ENCODE measurements around the gene FGF22.

The FGF22 gene

DNA sequence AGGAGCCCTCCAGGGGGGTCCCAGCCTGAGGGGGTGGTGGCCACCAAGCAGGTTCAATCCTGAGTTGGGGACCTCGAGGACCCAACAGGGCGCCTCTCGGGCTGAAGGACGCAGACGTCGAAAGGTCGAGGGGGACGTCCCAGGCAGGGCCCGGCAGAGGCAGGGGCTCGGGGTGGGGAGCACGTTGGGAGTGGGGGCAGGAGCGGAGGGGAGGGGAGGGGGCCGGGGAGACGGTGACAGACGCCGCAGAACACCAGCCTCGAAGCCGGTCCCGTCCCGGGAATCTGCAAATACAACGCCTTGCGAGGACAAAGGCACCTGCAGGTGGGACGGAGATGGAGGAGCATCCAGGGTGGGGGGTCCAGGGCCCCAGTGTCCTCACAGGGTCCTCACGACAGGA, 4.1 kb downstream of the FGF22 start:
- H3K27ac ChIP-seq: peak overlapping the region in 6 of 11 experiments; percentile 28 to 63 (median 58); a peak in 9 of 22 replicates
- H3K9ac ChIP-seq: peak overlapping the region in 7 of 11 experiments; percentile 10 to 70 (median 59); a peak in 11 of 22 replicates
- H3K36me3 ChIP-seq: peaks cover 29 to 40% (median 33%) of the 10 kb centered on the region in 11 experiments
- H3K27me3 ChIP-seq: peaks cover 0 to 30% (median 7%) of the 10 kb centered on the region in 11 experiments; a peak in 13 of 22 replicates
- no peak for TF ChIP-seq Cebpa-rat (IDR thresholded peaks at IDR 0.05)
- peak overlapping the region; percentile 53 to 95 (median 86) for H3K4me2 ChIP-seq
- 0 out of 20 replicates have a peak overlapping the region, but pooled peaks of 1 of the 10 experiments have one; percentile 0 for H3K4me3 ChIP-seq
- no peaks in the 10 kb centered on the region for H3K9me3 ChIP-seq (replicated peaks in 1 of 11)
- H3K4me1 ChIP-seq: peaks cover 21 to 56% (median 43%) of the 10 kb centered on the region in 10 experiments
- peaks cover 38 to 90% (median 71%) of the 10 kb centered on the region in 11 experiments; a peak in 21 of 22 replicates for H4K20me1 ChIP-seq

DNA sequence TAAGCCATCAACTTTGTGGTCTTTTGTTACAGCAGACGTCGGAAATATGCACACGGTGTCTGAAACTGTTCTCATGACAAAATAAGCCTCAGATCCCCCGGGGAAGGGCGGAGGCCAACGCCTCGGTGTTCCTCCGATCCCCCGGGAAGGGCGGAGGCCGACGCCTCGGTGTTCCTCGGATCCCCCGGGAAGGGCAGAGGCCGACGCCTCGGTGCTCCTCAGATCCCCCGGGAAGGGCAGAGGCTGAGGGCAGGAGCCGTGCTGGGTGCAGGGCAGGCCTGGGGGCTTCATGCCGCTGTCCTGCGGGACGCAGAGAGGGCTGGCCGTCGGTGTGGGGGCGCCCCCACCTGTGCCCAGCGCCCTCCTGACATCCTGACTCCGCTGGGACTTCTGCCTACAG, 4.7 kb downstream of the FGF22 start:
- Histone ChIP-seq H4K20me1 (peaks cover 42 to 91% (median 74%) of the 10 kb centered on the region in 11 experiments), H3K4me3 (peak overlapping the region in 2 of 10 experiments; percentile 0; a peak in 2 of 20 replicates), H3K27me3 (peaks cover 0 to 23% (median 4%) of the 10 kb centered on the region in 11 experiments; a peak in 12 of 22 replicates), H3K36me3 (peaks cover 35 to 46% (median 39%) of the 10 kb centered on the region in 11 experiments), H3K9ac (peak overlapping the region in 9 of 11 experiments; percentile 10 to 70 (median 59); a peak in 16 of 22 replicates), H3K9me3 (replicated peaks in 1 of 11) (no peaks in the 10 kb centered on the region), H3K4me1 (peaks cover 15 to 50% (median 37%) of the 10 kb centered on the region in 10 experiments), H3K4me2 (peak overlapping the region; percentile 53 to 95 (median 86)), H3K27ac (peak overlapping the region in 7 of 11 experiments; percentile 28 to 63 (median 58); a peak in 11 of 22 replicates)
- no peak for TF ChIP-seq Cebpa-rat (IDR thresholded peaks at IDR 0.05)

DNA sequence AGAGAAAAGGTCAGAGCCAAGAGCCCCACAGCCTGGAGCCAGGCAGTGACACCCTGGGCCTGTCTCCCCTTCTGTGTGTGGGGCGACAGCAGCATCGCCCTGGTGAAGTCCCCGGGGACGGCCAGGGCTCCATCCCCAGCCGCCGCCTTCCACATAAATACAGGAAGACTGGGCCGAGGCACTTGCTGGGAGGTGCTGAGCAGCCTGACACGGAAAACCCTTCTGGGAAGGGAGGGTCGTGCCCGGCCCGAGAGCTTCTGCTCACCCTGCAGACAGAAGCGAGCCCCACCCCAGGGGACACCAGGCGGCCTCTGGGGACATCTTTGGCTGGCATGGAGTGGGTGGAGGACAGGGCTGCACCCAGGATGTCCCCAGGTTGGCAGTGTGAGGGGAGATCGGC, 5.1 kb downstream of the FGF22 start:
- H3K4me1 ChIP-seq: peaks cover 13 to 49% (median 36%) of the 10 kb centered on the region in 10 experiments
- H3K36me3 ChIP-seq: peaks cover 39 to 50% (median 43%) of the 10 kb centered on the region in 11 experiments
- TF ChIP-seq Cebpa-rat (IDR thresholded peaks at IDR 0.05): no peak
- H3K9ac ChIP-seq: peak overlapping the region in 9 of 11 experiments; percentile 10 to 70 (median 59); a peak in 16 of 22 replicates
- peaks cover 0 to 23% (median 4%) of the 10 kb centered on the region in 11 experiments; a peak in 10 of 22 replicates for H3K27me3 ChIP-seq
- H3K4me3 ChIP-seq: peak overlapping the region in 2 of 10 experiments; percentile 0; a peak in 2 of 20 replicates
- no peaks in the 10 kb centered on the region for H3K9me3 ChIP-seq (replicated peaks in 1 of 11)
- peak overlapping the region in 7 of 11 experiments; percentile 28 to 63 (median 58); a peak in 11 of 22 replicates for H3K27ac ChIP-seq
- peaks cover 46 to 95% (median 78%) of the 10 kb centered on the region in 11 experiments for H4K20me1 ChIP-seq
- peak overlapping the region; percentile 53 to 95 (median 86) for H3K4me2 ChIP-seq

DNA sequence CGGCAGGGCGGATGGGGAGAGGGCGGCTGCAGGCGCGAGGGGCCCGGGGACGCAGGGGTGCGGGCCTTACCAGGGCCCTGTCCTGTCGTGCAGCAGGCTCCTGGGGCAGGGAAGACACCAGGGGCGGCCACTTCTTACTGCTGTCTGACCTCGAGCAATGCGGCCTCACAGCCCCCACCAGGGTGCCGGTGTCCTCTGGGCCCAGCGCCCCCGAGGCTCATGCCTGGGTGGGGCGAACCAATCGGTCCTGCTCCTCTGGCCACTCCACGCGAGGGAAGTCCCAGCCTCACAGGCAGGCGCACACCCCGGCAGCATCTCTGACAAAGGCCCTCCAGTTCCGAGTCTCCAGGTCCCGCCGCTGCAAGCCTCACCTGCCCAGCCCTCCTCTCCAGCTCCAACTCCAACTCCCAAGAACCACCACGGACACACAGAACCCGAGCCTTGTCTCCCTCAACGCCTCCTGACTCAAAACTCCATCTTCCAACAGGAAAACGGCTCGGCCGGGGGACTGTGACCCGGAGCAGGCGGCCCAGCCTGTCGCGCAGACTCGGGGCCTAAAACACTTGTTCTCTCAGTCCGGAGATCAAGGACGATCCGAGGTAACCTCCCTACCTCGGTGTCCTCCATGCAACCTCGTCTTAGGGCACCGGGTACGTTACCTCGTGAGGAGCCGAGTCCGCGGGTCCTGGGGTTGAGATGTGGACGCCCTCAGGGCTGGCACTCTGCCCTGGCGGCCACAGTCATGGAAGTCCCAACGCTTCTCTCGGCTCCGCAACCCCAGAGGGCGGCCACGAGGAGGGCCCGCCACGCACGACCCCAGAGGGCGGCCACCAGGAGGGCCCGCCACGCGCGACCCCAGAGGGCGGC, 6.5 kb downstream of the FGF22 start:
- TF ChIP-seq Cebpa-rat (IDR thresholded peaks at IDR 0.05): no peak
- Histone ChIP-seq H3K9ac (peak overlapping the region in 3 of 11 experiments; percentile 36 to 44 (median 41); a peak in 4 of 22 replicates), H3K27ac (peak overlapping the region in 2 of 11 experiments; percentile 35 to 42; a peak in 2 of 22 replicates), H3K9me3 (replicated peaks in 1 of 11) (no peaks in the 10 kb centered on the region), H3K36me3 (peaks cover 48 to 63% (median 56%) of the 10 kb centered on the region in 11 experiments), H3K4me2 (peak overlapping the region in 9 of 11 experiments; percentile 21 to 95 (median 87); a peak in 11 of 22 replicates), H3K4me3 (no peak overlapping the region), H4K20me1 (peaks cover 57 to 95% (median 80%) of the 10 kb centered on the region in 11 experiments), H3K27me3 (peaks cover 0 to 19% (median 0%) of the 10 kb centered on the region in 11 experiments; a peak in 6 of 22 replicates), H3K4me1 (peaks cover 13 to 45% (median 36%) of the 10 kb centered on the region in 10 experiments)

DNA sequence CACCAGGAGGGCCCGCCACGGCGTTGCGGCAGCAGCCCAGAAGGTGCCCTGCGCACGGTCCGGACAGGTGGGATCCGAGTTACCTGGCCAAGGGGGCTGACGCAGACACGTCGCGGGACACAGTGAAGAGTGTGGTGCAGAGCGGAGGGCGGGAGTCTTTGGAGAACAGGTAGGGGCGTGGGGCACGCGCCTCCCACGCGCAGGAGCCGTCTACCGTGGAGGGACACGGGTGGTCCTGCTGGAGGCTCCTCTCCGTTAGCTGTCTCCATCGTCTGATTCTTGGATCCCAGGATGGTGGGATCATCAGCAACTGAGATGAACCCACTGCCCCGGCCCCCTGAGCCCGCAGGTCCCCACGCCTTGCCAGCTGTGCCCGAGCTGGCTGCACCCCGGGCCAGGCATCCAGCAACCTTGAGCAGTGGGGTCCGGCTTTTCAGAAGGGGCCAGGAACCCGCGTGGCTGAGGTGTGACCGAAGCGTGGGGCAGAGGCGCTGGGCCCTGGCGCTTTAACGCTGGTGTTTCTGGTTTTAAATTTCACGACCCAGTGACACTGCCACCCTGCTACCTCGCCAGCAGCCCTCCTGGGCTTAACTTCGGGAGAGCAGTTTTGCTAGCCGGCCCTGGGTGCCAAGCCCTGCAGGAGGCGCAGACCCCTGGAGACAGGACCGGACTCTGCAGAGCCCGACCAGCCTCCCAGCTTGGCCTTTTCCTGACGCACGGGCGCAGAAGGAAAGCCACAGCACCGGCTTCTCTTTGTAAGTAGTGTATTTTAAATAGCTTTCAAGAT, 7.3 kb downstream of the FGF22 start:
- no peak overlapping the region for H3K4me2 ChIP-seq
- H3K4me3 ChIP-seq: no peak overlapping the region
- H4K20me1 ChIP-seq: peaks cover 65 to 95% (median 86%) of the 10 kb centered on the region in 11 experiments
- no peak overlapping the region for H3K9ac ChIP-seq
- H3K9me3 ChIP-seq (replicated peaks in 1 of 11): no peaks in the 10 kb centered on the region
- peaks cover 56 to 72% (median 64%) of the 10 kb centered on the region in 11 experiments for H3K36me3 ChIP-seq
- no peak overlapping the region for H3K27ac ChIP-seq
- H3K4me1 ChIP-seq: peaks cover 13 to 39% (median 33%) of the 10 kb centered on the region in 10 experiments
- TF ChIP-seq Cebpa-rat (IDR thresholded peaks at IDR 0.05): no peak
- H3K27me3 ChIP-seq: peaks cover 0 to 19% (median 0%) of the 10 kb centered on the region in 11 experiments; a peak in 6 of 22 replicates

DNA sequence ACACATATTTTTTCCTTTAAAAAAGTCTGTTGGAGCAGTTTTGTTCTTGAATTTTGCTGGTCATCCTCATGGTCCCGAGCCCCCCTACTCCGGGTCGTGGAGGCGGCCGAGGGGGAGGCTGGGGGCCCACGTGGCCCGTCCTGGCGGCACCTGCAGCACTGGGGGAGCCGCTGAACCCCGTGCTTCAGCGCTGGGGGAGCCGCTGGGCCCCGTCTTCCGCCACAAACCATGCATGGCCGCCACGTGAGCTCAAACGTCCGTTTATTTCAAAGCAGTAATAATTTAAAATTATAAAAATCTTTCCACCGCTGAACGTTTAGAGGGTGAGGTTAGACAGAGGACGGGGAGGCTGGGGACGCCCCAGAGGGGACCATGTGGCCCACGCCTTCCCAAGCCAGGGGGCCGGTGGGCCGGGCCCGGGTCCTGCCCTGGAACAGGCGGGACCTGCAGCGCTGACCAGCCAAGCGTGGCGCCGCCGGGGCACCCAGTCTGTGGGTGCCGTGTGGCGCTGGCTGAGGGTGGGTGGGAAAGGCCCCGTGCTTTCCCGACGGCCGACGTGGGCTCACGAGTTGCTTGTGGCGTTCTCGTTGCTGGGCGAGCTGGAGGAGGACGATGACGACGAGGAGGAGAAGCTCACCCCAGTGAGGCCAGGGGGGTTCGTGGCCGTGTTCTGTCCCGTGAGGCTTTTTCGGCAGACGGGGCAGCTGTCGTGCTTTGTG, 8.0 kb downstream of the FGF22 start:
- peaks cover 64 to 79% (median 72%) of the 10 kb centered on the region in 11 experiments for H3K36me3 ChIP-seq

DNA sequence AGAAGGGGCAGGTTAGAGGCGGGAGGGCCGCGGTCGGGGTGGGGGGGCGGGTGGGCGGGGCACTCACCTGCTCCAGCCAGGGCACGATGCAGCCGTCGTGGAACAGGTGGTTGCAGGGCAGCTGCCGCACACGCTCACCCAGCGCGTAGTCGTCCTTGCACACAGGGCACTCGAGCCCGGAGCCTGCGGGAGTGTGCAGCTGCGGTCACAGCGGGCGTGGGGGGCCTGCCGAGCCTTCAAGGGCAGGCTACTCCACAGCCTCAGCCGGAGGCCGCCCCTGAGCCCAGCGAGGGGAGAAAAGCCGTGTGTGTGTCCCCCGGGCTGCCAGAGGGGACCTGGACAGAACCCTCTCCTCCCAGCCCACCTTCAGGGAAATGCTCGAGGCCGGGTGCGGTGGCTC, 8.6 kb downstream of the FGF22 start:
- Histone ChIP-seq H3K4me1 (peaks cover 13 to 34% (median 28%) of the 10 kb centered on the region in 10 experiments), H3K4me3 (no peak overlapping the region), H3K9me3 (replicated peaks in 1 of 11) (no peaks in the 10 kb centered on the region), H3K9ac (no peak overlapping the region), H3K4me2 (no peak overlapping the region), H4K20me1 (peaks cover 78 to 100% (median 97%) of the 10 kb centered on the region in 11 experiments), H3K27me3 (peaks cover 0 to 16% (median 0%) of the 10 kb centered on the region in 11 experiments; a peak in 6 of 22 replicates), H3K36me3 (peaks cover 69 to 85% (median 77%) of the 10 kb centered on the region in 11 experiments), H3K27ac (no peak overlapping the region)
- no peak for TF ChIP-seq Cebpa-rat (IDR thresholded peaks at IDR 0.05)

More for the DNA sequence above, 8.0 kb downstream of the FGF22 start:
- no peaks in the 10 kb centered on the region for H3K9me3 ChIP-seq (replicated peaks in 1 of 11)
- H3K4me1 ChIP-seq: peaks cover 13 to 38% (median 31%) of the 10 kb centered on the region in 10 experiments
- no peak overlapping the region for H3K9ac ChIP-seq
- peaks cover 0 to 18% (median 0%) of the 10 kb centered on the region in 11 experiments; a peak in 6 of 22 replicates for H3K27me3 ChIP-seq
- H3K4me3 ChIP-seq: no peak overlapping the region
- TF ChIP-seq Cebpa-rat (IDR thresholded peaks at IDR 0.05): no peak
- H3K4me2 ChIP-seq: no peak overlapping the region
- peaks cover 73 to 100% (median 93%) of the 10 kb centered on the region in 11 experiments for H4K20me1 ChIP-seq
- no peak overlapping the region for H3K27ac ChIP-seq

Data from BLaER1 treated with 17β-estradiol and CSF1 and Interleukin-3, amounts not matched to agents 10 nM and 100 nM (cell line).